PFSK-1 (cell line): ENCODE data around the gene UBE2L5.

ENCODE experiments used
- POLR2AphosphoS5 ChIP-seq: IDR thresholded peaks from 2 replicates; pipeline ENCODE4 v1.6.1; 2012; ENCODE audit warnings: low read depth, mild to moderate bottlenecking, control low read depth, low read length, moderate library complexity
- SIN3A ChIP-seq: IDR thresholded peaks from 2 replicates; pipeline ENCODE4 v1.6.1; 2012; ENCODE audit warnings: mild to moderate bottlenecking, low read length, moderate library complexity, borderline replicate concordance; ENCODE audit not compliant: insufficient read depth
- TAF1 ChIP-seq: IDR thresholded peaks from 2 replicates; pipeline ENCODE4 v1.6.1; 2012; ENCODE audit warnings: low read length, control low read depth, borderline replicate concordance; ENCODE audit not compliant: insufficient read depth

DNA sequence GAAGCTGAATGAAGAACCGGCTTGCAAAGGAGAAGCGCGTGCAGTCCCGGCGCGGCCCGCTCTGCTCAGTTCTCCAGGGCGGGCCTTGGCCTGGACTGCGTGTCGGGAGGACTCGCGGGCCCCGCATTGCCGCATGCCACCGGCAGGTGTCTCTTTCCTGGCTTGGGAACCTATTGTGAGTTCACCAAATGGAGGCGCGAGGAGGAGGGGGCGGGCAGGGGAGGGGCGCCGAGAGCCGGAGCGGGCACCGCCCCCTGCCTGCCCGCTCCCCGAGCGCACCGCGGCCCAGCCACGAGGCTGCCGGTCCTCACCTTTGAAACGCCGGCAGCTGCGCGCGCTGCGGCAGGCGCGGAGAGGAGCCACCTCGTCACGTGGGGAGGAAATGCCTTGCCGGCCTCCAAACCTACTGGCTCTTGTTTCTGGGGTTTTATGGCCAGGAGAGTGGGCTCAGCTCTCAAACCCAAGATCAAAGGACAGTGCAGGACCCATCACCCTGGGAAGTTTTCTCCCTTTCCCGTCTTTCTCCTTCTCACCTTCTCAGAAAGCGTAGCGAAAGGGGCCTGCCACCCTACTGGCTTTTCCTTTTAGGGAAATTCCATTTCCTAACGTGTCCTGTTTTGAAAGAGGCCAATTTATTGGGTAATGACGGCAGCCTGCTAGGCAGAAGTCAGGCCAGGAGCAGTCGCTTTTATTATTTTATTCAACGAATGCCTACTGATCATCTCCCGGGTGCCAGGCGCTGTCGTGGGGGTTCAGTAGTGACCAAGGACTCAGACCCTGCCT is 13.8 kb upstream of the UBE2L5 start:
- TF ChIP-seq TAF1: no peak
- no peak for TF ChIP-seq POLR2AphosphoS5
- TF ChIP-seq SIN3A: no peak
